RWPE1 (cell line): Measurements from ENCODE around the gene PGAP2.
A peak's percentile ranks its signal among the peaks of the same experiment; 100 is the strongest.
"Not testable (repeated sequence)": the region's sequence is repeated elsewhere in the genome, so short reads cannot be mapped to it uniquely, and the experiment has no call there.

Experiments
- CTCF ChIA-PET: fragments of 350-600 bp; sonication (Branson Sonifier 250); formaldehyde crosslinking; extraction: SDS; loops from one replicate; lab custom pipeline; 2021; lab: Yijun Ruan, JAX
- POLR2A ChIA-PET: fragments of 400-600 bp; formaldehyde crosslinking; extraction: SDS; loops from one replicate; lab custom pipeline; 2020; ENCODE audit warnings: antibody characterized with exemption; ENCODE audit not compliant: low non-redundant PET; lab: Yijun Ruan, JAX
- DNase-seq: peaks from one replicate; pipeline ENCODE4 v3.0.0; 2012; ENCODE audit warnings: low spot score
- H3K27ac ChIP-seq: fragments of 450-650 bp; 2 replicates; pipeline ENCODE4 v1.5.1; 2017
- TF ChIP-seq, protein P1 (sequence below): fragments of 450-650 bp; conservative IDR thresholded peaks from 2 replicates; pipeline ENCODE4 v1.5.1; 2017; ENCODE audit warnings: low read depth, mild to moderate bottlenecking

Gene PGAP2

DNA sequence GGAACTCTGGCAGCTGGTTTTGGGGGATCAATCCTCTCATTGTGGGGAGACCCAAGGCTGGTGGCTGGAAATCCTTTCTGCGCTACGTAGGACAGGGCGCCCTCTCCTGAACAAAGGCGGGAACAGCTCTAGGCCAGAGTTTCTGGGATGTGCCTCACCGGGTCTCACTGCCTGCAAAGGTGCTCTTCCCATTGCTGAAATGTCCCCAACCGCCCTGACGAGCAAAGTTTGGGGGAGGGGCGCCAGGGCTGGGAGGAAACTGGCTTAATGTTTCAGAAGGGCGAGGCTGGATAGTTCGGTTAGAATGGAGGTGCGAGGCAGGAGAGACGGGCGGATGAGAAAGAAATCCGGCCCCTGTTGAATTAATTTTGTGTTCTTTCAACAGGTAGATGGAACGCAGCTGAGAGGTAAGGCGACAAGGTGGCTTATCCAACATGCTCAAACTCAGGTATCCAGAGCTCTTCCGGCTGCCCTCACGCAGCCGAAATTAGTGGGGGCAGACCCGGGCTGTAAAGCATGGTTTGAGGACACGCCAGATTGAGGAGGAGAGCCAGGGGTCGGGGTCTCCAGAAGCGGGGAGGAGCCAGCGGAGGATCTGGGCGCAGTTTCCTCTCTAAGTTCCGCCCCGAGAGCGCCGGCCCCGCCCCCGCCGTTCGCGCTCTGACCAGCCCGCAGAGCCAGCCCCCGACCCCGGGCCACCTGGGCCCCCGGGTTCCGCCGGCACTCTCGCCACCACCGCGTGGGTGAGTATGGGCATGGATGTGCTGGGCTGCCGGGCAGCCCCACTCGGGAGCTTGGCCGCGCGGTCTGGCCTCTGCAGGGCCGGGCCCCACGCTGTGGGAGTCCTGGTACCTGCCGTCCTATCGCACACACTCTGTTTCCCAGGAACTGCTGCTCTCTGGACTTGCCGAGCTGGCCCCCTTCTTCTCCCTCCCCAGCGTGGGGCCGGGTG lies at the start of gene PGAP2:
Gene PGAP2 (plus strand): TSS at position 652 of the 952 bp plus-strand sequence. CDS start 2,700 bp downstream, outside the sequence.
- ChIA-PET POLR2A (no interaction called here), CTCF (interaction anchor here (0.6 to 3.0 kb wide), 13 partner anchors 10 to 265 kb away, joined by 3 to 12 read pairs (median 3); no protein-coding TSS in a partner anchor)
- TF ChIP-seq, protein P1, sequence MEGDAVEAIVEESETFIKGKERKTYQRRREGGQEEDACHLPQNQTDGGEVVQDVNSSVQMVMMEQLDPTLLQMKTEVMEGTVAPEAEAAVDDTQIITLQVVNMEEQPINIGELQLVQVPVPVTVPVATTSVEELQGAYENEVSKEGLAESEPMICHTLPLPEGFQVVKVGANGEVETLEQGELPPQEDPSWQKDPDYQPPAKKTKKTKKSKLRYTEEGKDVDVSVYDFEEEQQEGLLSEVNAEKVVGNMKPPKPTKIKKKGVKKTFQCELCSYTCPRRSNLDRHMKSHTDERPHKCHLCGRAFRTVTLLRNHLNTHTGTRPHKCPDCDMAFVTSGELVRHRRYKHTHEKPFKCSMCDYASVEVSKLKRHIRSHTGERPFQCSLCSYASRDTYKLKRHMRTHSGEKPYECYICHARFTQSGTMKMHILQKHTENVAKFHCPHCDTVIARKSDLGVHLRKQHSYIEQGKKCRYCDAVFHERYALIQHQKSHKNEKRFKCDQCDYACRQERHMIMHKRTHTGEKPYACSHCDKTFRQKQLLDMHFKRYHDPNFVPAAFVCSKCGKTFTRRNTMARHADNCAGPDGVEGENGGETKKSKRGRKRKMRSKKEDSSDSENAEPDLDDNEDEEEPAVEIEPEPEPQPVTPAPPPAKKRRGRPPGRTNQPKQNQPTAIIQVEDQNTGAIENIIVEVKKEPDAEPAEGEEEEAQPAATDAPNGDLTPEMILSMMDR = peak; percentile 69
- H3K27ac ChIP-seq = peak within 1 kb of the TSS; percentile 71
- peak; percentile 66 for DNase-seq

DNA sequence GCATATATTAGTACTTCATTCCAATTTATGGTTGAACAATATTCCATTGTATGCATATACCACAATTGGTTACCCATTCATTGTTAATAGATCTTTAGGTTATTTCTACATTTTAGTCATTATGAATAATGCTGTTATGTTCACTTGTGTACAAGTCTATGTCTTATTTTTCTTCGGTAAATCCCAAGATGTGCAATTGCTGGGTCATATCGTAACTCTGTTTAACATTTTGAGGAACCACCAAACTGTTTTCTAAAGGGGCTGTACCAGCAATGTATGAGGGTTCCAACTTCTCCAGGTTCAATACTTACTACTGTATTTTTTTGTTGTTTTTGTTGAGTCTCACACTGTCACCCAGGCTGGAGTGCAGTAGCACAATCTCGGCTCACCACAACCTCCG lies 44.1 kb upstream of the PGAP2 start:
- POLR2A ChIA-PET = no interaction called here
- TF ChIP-seq, protein P1 = no peak

DNA sequence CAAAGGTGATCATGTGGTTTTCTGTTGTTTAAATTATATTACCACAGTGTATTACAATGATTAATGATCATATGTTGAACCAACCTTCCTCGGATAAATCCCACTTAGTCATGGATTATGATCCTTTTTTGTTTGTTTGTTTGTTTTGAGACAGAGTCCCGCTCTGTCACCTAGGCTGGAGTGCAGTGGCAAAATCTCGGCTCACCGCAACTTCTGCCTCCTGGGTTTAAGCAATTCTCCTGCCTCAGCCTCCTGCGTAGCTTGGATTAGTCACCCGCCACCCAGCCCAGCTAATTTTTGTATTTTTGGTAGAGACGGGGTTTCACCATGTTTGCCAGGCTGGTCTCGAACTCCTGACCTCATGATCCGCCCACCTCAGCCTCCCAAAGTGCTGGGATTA lies 41.5 kb upstream of the PGAP2 start:
- POLR2A ChIA-PET, DNase-seq, H3K27ac ChIP-seq: not testable (repeated sequence)
- CTCF ChIA-PET = interaction anchor here (0.5 to 0.6 kb wide), 2 partner anchors 9 to 14 kb away, joined by 4 read pairs; no protein-coding TSS in a partner anchor

More for the DNA sequence above, 44.1 kb upstream of the PGAP2 start:
- DNase-seq = no peak
- CTCF ChIA-PET = no interaction called here
- no peak overlapping the region for H3K27ac ChIP-seq

DNA sequence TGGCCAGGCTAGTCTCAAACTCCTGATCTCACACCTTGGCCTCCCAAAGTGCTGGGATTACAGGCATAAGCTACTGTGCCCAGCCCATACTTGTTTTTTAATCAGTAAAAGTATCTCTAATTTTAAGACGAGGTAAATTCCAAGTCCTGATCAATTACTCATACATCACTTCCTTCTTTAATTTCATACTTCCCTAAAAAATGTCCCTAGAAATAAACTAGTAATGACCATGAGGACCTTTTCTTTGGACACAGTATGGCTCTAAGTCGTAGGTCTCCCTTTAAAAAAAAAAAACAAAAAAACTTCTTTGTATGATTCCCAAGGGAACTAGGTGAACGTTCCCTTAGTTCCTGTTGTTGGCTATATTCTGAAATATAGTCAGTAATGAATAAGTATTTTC lies 40.8 kb upstream of the PGAP2 start:
- ChIA-PET POLR2A (no interaction called here), CTCF (no interaction called here)
- no peak overlapping the region for H3K27ac ChIP-seq
- TF ChIP-seq, protein P1 = no peak
- DNase-seq = no peak

DNA sequence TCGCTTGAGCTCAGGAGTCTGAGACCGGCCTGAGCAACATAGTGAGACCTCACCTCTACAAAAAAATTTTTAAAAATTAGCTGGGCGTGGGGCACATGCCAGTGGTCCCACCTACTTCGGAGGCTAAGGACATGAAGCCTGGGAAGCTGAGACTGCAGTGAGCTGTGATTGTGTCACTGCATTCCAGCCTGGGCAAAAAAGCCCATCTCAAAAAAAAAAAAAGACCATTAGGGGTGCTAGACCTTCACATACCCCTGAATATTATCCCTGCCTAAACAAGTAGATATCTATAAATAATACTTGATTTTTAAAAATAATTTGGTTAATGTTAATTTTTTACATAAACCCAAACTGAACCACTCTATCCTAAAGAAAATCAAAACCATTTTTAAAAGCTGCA lies 35.2 kb upstream of the PGAP2 start:
- ChIA-PET POLR2A (no interaction called here), CTCF (interaction anchor here (0.6 kb wide), 1 partner anchor 76 kb away, joined by 3 read pairs; no protein-coding TSS in a partner anchor)
- TF ChIP-seq, protein P1 = no peak
- DNase-seq = no peak
- no peak overlapping the region for H3K27ac ChIP-seq

DNA sequence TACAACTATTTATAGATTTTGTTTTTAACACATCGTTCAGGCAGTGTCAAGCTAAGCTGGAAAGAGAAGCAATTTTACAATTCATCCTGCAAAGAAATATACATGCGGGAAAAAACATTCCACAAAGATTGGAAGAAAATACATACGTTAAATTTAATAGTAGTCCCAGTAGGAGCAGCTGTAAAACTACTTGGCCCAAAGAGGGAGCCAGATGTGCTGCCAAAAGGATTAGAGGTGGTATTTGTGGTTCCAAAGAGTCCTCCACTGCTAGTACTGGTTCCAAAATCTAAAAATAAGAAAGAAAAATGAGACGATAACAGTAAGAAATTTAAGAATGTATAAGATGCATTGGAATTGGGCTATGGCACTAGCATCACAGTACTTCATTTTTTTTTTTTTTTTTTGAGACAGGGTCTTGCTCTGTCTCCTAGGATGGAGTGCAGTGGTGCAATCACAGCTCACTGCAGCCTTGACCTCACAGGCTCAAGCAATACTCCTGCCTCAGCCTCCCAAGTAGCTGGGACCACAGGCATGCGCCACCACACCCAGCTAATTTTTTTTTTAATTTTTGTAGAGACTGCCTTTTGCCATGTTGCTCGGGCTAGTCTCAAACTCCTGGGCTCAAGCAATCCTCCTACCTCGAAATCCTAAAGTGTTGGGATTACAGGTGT lies 32.5 kb upstream of the PGAP2 start:
- H3K27ac ChIP-seq = no peak overlapping the region
- POLR2A ChIA-PET = no interaction called here
- TF ChIP-seq, protein P1 = no peak
- DNase-seq = no peak
- CTCF ChIA-PET = interaction anchor here (0.6 to 0.8 kb wide), 3 partner anchors 9 to 35 kb away, joined by 3 to 4 read pairs (median 3); no protein-coding TSS in a partner anchor
